COLO668 (cell line): ENCODE measurements around the gene TRDMT1.

Experiments used
- DNase-seq: peaks from one replicate; lab custom pipeline; 2025; ENCODE audit not compliant: unreplicated experiment; lab: John Stamatoyannopoulos, UW

Gene TRDMT1

GRCh38 chr10:17179002-17179401 is 22.5 kb downstream of the TRDMT1 start:
- DNase-seq: no peak

GRCh38 chr10:17178006-17178405 is 23.5 kb downstream of the TRDMT1 start:
- no peak for DNase-seq

GRCh38 chr10:17177014-17177413 is 24.5 kb downstream of the TRDMT1 start:
- no peak for DNase-seq

DNA sequence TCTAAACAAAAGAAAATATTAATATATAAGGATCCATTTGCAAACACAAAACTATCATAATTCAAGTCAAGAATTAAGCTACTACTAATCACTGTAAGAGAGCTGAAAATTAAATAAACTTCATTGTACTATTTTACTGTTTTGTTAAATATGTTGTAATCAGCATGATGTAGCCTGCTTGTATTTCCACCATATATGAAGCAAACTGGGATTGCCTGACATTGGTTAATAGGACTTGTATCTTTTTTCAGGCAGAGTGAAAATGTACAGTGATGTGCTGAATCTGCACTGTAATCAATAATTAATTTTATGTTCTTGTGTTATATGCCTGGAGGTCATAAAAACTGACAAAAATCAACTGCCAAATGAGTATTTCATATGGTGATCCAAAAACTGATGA is 25.4 kb downstream of the TRDMT1 start:
- DNase-seq: no peak

DNA sequence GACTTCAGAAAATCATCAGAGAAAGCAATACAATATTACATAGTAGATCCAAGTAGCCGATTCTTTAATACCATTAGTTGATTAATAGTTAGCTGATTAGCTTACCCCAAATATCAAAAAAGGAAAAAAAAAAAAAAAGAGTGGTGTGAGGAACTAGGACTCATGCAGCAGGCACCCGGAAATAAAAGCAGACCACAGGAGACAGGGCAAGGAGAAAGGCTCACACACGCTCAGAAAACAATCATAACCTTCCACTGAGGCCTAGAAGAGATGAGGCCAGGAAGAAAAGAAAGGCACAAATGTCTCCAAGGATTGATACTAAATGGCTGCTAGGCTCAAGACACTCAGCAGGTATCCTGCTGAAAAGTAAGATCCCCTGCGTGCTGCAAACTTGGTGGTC is 25.9 kb downstream of the TRDMT1 start:
- no peak for DNase-seq

DNA sequence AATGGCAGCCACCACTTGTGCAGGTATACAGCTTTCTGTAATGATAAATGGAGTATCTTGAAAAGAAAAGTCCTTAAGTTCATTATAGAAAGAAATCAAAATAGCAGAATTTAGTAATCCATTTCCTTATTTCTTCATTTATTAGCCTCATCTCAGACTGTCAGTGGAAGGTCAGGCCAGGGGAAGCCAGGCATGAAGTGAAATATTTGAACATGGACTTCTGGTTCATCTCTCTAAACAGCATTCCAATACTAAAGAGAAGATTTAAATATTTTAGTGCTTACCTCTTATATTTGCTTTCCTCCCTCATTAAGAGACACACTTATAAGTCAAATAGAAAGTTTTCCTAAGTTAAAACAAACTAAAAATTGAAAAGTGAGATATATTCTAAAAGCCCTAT is 26.8 kb downstream of the TRDMT1 start:
- DNase-seq: no peak

GRCh38 chr10:17171141-17171641 is 30.3 kb downstream of the TRDMT1 start:
- no peak for DNase-seq

DNA sequence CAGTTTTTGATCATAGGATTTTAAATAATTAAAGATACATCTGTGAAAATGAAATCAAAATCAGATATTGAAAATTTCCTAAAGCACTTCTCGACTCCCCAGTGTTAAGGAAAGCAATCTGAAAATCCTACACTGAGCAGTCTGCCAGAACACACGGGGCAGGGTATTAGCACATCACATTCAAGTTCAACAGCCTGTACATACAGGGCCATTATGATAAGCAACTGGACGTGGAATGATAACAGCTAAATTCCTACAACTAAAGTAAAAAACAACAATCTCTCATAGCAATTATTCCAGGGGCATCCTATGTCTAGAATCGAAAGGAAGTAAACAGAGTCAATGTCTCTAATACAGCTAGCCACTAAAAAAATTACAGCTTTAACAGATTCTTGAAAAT is 31.7 kb downstream of the TRDMT1 start:
- DNase-seq: no peak

DNA sequence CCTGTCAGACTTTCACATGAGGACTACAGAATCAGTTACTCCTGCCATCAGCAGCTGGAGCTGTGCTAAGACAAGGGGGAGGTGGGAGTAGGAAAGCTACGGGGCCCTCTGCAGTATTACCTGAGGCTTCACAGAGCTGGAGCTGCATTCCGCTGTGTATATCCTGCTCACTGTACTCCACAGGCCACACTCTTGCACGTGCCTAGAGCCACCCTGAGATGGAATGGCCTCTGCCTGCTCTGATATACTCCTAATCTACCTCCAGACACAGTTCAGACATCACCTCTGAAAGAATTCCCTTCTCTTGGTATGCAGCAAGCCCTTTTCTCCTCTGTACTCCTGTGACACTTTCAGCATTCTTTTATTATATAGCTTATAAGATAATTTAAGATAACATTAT is 34.8 kb downstream of the TRDMT1 start:
- DNase-seq: no peak

- DNase-seq: no peak
Observed at GRCh38 chr10:17162828-17163227, 38.6 kb downstream of the TRDMT1 start.

- DNase-seq: no peak
Observed at GRCh38 chr10:17161775-17162174, 39.7 kb downstream of the TRDMT1 start.

GRCh38 chr10:17157024-17157423 is 44.4 kb downstream of the TRDMT1 start:
- no peak for DNase-seq

GRCh38 chr10:17155826-17156225 is 45.6 kb downstream of the TRDMT1 start:
- no peak for DNase-seq

GRCh38 chr10:17154116-17154515 is 47.4 kb downstream of the TRDMT1 start:
- DNase-seq: no peak

GRCh38 chr10:17153321-17153720 is 48.2 kb downstream of the TRDMT1 start:
- no peak for DNase-seq

DNA sequence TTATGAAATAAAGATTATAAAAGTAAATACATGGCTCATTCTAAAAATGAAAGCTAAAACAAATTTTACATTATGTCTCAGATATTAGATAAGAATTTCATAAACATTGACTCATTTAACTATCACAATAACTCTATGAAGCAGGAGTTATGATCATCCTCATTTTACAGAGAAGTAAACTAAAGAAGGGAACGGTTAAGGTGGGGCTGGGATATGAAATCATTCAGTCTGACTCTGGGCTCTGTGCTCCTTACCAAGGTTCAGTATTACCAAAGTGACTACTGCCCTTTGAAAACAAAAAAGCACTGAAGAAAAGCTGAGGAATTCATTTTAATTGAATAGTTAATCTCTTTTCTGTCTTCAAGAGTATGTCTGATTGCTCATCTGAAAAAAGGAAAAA is 49.8 kb downstream of the TRDMT1 start:
- no peak for DNase-seq

DNA sequence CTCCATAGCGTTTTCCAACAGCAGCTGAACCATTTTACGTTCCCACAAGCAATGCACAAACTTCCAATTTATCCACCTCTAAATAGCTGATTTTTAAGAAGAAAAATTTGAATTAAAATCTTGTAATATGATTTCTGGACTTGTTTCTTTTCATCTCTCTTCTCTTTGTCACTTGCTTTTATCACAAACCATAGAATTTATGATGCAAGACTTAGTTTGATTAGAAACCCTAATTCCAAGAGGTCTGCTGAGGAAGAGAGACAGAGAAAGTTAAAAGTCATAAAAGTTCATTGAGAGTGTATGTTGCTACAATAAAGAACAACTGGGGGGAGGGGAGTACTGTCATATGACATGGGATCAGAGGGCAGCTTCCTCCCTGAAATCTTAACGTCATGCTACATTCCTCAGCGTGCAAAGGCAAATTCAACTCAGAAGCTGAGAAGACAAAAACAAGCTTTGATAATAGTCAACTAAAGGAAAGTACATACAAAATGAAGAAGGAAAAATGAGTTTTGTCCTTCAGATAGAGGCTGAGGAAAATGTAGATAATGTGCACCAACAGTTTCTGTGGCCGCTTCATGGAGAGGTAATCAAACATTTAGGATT is 53.5 kb downstream of the TRDMT1 start:
- no peak for DNase-seq

GRCh38 chr10:17146892-17147291 is 54.6 kb downstream of the TRDMT1 start:
- no peak for DNase-seq

DNA sequence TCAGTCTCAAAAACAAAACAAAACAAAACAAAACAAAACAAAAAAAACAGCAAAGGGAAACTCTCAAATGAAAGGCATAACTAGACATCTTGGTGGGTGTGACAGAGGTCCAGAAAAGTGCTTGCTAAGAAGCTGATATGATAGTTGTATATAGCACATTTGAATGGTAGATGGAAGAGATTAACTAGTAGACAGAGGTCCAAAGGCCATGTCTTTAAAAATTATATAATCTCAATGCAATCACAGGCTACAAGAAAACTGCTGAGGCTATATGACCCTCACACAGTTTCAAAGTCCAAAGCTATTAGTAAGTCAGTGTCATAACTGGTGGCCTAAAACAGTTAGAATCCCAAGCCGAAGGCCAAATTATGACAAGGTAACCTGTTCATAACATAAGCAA is 56.2 kb downstream of the TRDMT1 start:
- DNase-seq: no peak

- no peak for DNase-seq
Observed at GRCh38 chr10:17144757-17145156, 56.7 kb downstream of the TRDMT1 start.

DNA sequence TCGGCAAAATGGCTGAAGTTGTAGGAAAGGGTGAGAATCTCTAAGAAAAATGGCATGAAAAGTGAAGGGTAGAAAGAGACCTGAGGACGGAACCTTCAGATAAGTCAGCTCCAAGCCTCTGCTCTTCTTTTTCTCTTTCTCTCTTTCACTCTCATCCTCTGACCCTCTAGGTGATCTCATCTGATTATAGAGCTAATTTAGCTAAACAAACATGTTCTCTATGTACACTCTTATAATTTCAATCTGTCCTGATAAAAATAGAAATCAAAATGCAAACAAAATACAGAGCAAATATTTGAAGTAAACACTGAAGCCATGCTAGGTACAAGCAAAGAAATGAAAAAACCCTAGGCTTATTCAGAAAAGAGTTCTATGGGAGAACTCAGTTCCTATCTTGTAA is 57.4 kb downstream of the TRDMT1 start:
- no peak for DNase-seq

DNA sequence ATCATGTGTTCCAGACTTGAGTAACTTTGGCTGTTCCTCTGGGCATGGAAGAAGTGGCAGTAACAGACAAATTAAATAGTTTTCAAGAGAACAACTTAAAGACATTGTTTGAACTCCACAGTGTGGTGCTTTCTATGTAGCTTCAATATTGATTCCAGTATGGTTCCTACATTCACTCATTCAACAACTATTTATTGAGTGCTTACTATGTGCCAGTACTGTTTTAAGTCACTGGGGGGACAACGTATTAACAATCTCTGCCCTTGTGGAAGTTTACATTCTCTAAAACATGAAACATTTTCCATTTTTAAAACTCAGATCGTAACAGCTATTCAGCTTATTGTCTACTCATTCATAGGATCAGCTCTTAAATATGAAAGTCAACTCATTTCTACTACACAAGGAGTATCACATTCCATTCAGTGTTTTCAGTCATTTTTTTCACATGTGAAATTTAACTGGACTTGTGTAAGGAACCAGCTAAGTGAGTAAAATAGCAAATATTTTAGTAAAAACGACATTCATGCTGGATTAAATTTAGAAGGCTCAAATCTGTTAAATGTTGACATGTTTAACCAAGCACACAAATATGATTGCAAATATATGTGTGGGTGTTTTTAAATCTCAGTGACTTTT is 58.3 kb downstream of the TRDMT1 start:
- no peak for DNase-seq
